HFF-Myc (cell line): Measurements from ENCODE around the gene APBA1.

Source experiments
- DNase-seq: peaks from one replicate; pipeline ENCODE4 v3.0.0-alpha.2; 2011; ENCODE audit warnings: low read depth; ENCODE audit errors: extremely low read depth
- H3K4me3 ChIP-seq: replicated peaks from 2 replicates; pipeline ENCODE4 v1.5.1; 2011; ENCODE audit warnings: low read depth, mild to moderate bottlenecking, control low read depth, low read length
- CTCF ChIP-seq: IDR thresholded peaks from 2 replicates; pipeline ENCODE4 v1.5.1; 2012; ENCODE audit warnings: mild to moderate bottlenecking, low read depth, low read length, control low read depth; ENCODE audit errors: missing control alignments

APBA1 gene

GRCh38 chr9:69385581-69386033 is 286.6 kb downstream of the APBA1 start:
- DNase-seq: no peak
- TF ChIP-seq CTCF: no peak
- no peak overlapping the region for H3K4me3 ChIP-seq

GRCh38 chr9:69382135-69382534 is 290.0 kb downstream of the APBA1 start:
- no peak overlapping the region for H3K4me3 ChIP-seq
- DNase-seq: no peak
- no peak for TF ChIP-seq CTCF

GRCh38 chr9:69380811-69381210 is 291.4 kb downstream of the APBA1 start:
- TF ChIP-seq CTCF: no peak
- no peak for DNase-seq
- H3K4me3 ChIP-seq: no peak overlapping the region

GRCh38 chr9:69380301-69380700 is 291.9 kb downstream of the APBA1 start:
- DNase-seq: no peak
- H3K4me3 ChIP-seq: no peak overlapping the region

GRCh38 chr9:69379270-69379982 is 292.7 kb downstream of the APBA1 start:
- no peak for TF ChIP-seq CTCF
- H3K4me3 ChIP-seq: no peak overlapping the region
- no peak for DNase-seq

More at GRCh38 chr9:69380301-69380700, 291.9 kb downstream of the APBA1 start:
- no peak for TF ChIP-seq CTCF

GRCh38 chr9:69377981-69378380 is 294.2 kb downstream of the APBA1 start:
- no peak overlapping the region for H3K4me3 ChIP-seq
- no peak for DNase-seq
- TF ChIP-seq CTCF: no peak
